Glomerular endothelial cell (primary cell): Measurements from ENCODE around the gene KIF19. TPM values are rescaled to one million over a fixed set of nuclear protein-coding genes. Genes with fewer than 3 reads are reported as not detected.

Experiments used
- DNase-seq: peaks from one replicate; pipeline ENCODE4 v3.0.0-alpha.2; 2011; ENCODE audit warnings: low read depth, low spot score; ENCODE audit errors: extremely low read depth
- total RNA-seq: library from RNA; depleted of rRNA; stranded (reverse); fragments of >200 nt; gene quantifications from 2 replicates; pipeline ENCODE4 v1.2.3, GENCODE V29; 2015

KIF19 gene
- total RNA-seq, 1 donor from 2014 or later = 17.2 TPM

DNA sequence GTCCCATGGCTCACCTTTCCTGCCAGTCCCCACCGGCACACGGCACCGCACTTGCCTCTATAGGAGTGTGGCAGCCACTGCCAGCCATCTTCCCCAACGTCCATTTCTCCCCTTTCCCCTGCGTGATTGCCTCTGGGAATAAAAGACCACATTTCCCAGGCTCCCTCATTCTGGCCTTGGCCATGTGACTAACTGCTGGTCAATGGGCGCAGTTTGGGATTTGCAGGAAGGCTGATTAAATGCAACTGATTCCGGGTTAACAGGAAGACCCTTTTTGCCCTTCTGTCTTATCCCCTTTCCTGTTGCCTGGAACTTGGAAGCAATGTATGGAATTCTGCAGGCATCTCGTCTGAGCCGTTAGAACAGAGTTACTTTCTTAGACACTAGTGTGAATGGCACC is 32.7 kb downstream of the KIF19 start:
- no peak for DNase-seq

- no peak for DNase-seq
Observed at GRCh38 chr17:74359916-74360315, 33.9 kb downstream of the KIF19 start.

- no peak for DNase-seq
Observed at GRCh38 chr17:74360899-74361229, 34.8 kb downstream of the KIF19 start.

GRCh38 chr17:74361230-74362068 is 35.4 kb downstream of the KIF19 start, which contains the start of gene BTBD17:
BTBD17 (minus strand) TSS chr17:74361868; CDS start chr17:74361819, 49 bp downstream.
- DNase-seq = no peak

- DNase-seq = no peak
Observed at GRCh38 chr17:74362069-74362405, 36.0 kb downstream of the KIF19 start.

- no peak for DNase-seq
Observed at GRCh38 chr17:74362810-74363498, 36.9 kb downstream of the KIF19 start.

GRCh38 chr17:74367206-74367605 is 41.2 kb downstream of the KIF19 start, which contains the start of gene GPR142:
GPR142 (plus strand) TSS chr17:74367506; CDS start chr17:74369541, 2,035 bp downstream.
- DNase-seq = no peak

- no peak for DNase-seq
Observed at GRCh38 chr17:74368341-74369081, 42.5 kb downstream of the KIF19 start.

GRCh38 chr17:74369221-74369620 is 43.2 kb downstream of the KIF19 start:
- no peak for DNase-seq

DNA sequence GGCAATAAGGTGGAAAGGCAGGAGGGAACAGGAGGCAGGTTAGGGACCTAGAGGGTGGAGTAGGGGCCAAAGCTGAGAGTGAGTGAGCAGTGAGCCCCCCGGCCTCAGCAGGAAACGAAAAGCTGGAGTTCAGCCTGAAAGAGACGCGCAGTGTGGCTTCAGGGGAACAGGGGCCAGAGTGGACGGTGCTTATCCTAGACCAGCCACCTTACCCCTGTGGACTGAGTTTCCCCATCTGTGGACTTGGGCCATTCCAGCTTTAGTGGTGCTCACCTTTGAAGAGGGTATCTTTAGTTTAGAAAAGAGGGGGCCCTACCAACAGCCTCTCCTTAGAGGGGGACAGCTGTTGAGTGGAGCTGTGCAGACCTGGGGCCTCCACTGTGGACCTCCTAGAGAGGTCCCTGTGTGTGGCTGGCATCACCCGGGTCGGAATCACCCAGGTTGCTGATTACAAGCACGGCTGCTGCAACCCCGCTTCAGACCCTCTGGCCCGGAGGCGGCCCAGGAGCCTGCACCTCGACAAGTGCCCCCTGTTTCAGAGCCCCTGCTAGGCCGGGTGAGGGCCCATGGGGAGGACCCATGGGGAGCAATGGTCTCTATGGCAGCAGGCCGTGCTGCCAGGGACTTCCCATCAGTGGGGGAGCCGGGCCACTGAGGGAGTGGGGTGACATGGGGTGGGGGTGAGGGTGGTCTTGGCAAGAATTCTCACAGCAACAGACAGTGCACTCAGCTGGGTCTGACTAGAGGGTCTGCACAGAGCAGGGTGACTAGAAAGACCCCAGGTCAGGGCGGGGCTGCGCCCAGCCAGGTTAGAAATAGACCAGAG is 43.9 kb downstream of the KIF19 start:
- DNase-seq = no peak

GRCh38 chr17:74371653-74372147 is 45.7 kb downstream of the KIF19 start:
- DNase-seq = no peak

GRCh38 chr17:74372426-74372825 is 46.4 kb downstream of the KIF19 start:
- DNase-seq = no peak

DNA sequence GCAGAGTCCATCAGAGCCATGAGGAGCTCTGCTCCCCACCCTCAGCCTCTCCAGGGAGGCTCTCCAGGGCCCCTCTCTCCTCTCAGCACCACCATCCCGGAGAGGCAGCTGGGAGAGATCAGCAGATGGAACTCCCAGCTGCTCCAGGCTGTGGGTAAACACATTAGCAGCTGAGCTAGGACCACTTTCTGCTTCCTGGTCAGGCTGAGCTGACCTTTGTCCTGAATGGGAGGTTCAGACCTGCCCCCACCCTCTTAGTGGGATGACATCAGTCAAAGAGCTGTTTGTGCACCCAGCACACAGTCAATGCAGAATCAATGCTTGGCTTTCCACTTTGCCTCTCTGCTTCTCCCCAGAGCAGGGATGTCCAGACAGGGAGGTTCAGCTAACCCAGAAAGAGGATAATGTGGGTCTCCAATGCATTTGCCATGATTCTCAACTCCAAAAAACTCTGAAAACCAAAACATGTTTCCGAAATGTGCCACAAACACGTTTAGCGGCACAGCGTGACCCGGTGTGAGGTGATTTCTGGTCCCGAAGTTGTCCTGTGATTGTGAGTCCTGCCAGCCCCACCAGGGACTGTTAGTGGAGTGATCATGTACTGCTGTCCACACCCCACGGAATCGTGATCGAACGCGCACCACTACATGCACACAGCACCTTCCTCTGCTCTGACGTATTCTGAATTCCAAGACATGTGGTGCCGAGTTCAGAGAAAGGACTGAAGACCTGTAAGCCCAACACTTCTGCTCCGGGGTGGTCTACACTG is 48.0 kb downstream of the KIF19 start:
- DNase-seq = no peak

GRCh38 chr17:74374858-74375257 is 48.8 kb downstream of the KIF19 start:
- no peak for DNase-seq

DNA sequence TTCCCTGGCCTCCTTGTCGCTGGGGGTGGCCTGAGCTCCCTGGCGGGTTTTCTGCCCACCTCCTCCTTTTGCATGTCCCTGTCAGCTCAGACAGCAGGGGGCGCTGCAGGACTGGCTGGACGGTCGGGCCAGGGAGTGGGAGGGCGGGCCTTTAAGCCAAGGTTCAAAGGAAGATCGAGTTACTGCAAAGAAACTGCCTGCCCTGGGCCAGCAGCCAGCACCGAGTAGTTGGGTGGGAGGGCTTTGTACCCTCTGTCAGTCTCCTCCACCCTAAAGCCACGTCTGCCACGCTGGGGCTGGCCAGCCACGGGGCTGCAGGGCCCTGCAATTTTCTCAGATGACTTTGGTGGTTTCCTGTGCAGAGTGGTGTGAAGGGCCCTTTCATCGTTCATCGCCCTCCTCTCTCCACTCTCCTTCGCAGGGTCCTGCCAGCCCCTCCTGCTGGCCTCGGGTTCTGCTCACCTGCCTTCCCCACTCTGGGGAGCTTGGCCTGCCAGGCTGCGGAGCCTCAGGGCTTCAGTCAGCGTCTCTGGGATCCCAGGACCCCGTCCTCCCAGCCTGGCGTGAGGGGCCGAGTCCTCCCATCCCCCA is 53.6 kb downstream of the KIF19 start:
- DNase-seq = no peak

- no peak for DNase-seq
Observed at GRCh38 chr17:74380086-74380958, 54.3 kb downstream of the KIF19 start.

DNA sequence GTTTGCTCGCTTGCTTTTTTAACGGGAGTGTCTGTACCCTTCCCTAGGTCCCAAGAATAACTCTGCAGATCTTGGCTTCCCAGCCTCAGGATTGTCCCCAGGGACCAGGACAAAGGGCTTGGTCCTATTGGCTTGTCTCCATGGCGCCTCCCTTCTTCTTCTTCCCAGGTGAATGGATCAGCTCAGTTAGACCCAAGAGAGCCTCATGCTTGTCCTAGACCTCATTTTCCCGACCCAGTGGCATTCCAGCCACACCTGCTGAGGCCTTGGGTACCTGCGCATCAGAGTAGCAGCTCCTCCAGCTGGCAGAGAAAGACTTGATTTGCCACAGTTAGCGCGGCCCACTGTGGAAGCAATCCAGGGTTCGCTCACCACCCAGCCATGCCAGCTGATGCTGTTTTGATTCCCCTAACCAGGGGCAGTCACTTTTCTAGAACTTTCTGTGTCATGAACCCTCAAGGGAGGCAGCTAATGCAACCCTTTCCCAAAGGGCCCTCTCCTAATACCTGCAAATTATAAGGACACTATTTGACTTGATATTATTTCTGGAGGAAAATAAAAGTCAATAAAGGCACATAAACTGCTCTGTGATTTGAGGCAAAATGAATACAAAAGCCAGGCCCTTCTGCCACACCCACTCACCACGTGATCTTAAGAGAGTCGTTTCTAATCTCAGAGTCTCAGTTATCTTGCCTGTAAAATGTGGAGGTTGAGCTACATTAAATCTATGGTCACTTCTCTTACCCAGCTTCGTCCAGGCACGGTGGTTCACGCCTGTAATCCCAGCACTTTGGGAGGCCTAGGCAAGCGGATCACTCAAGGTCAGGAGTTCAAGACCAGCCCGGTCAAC is 55.2 kb downstream of the KIF19 start:
- DNase-seq = no peak
